ENCODE results near the gene ATP5IF1.

DNA sequence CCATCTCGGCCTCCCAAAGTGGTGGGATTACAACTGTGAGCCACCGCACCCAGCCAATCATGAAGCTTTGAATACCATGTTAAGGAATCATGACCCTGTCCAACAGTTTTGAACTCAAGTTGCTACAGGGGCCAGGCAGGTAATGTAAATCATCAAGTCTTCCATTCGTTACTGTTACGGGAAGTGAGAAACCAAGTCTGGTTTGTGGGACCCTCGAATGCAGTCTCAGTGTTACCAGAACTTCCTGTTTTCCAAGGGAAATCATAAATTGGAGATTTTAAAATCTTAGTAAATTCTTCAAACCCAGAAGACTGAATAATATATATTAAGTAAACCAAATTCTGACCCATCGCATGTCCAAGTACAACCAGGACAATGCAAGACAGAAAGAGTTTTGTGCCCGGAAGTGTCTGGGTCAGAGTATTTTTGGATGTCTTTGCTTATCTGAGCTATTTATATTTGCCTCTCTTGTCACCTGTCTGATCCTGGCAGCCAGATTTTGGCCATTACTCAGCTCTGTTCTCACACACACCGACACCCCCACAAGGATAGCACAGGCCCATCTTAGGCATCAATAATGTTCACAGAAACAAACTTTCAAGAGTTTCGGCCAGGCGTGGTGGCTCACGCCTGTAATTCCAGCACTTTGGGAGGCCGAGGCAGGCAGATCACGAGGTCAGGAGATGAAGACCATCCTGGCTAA lies 8.8 kb downstream of the ATP5IF1 start:
- TF ChIP-seq POLR2A (IDR thresholded peaks at IDR 0.05; ENCODE audit: low read depth, low read length) (peak; percentile 37; the same call in 1 of the 2 replicates), TAF1 (IDR thresholded peaks at IDR 0.05; ENCODE audit: borderline replicate concordance, low read depth, low read length) (no peak), POLR2AphosphoS5 (IDR thresholded peaks at IDR 0.05; ENCODE audit: low read depth, low read length) (no peak)

Measured in GM12892 (cell line).